ENCODE measurements around the gene KIAA1328.
"Not testable (repeated sequence)": the region's sequence is repeated elsewhere in the genome, so short reads cannot be mapped to it uniquely, and the experiment has no call there.

Gene KIAA1328

GRCh38 chr18:36899289-36899688, 70.4 kb downstream of the KIAA1328 start:
- TF ChIP-seq CTCF (conservative IDR thresholded peaks at IDR 0.05; ENCODE audit: control insufficient read depth, insufficient read depth, low read depth, low read length) = peak; percentile 45
- DNase-seq (ENCODE audit: low read depth) = peak; percentile 59
- H3K4me3 ChIP-seq (ENCODE audit: control insufficient read depth, low read depth, low read length) = no peak overlapping the region

GRCh38 chr18:36900466-36900865, 71.5 kb downstream of the KIAA1328 start:
- DNase-seq (ENCODE audit: low read depth) = no peak
- H3K4me3 ChIP-seq (ENCODE audit: control insufficient read depth, low read depth, low read length) = no peak overlapping the region
- no peak for TF ChIP-seq CTCF (conservative IDR thresholded peaks at IDR 0.05; ENCODE audit: control insufficient read depth, insufficient read depth, low read depth, low read length)

- peak; percentile 38 for DNase-seq (ENCODE audit: low read depth)
- no peak overlapping the region for H3K4me3 ChIP-seq (ENCODE audit: control insufficient read depth, low read depth, low read length)
- TF ChIP-seq CTCF (conservative IDR thresholded peaks at IDR 0.05; ENCODE audit: control insufficient read depth, insufficient read depth, low read depth, low read length) = no peak
Observed at GRCh38 chr18:36901277-36901701, 72.4 kb downstream of the KIAA1328 start.

- no peak for TF ChIP-seq CTCF (conservative IDR thresholded peaks at IDR 0.05; ENCODE audit: control insufficient read depth, insufficient read depth, low read depth, low read length)
- H3K4me3 ChIP-seq (ENCODE audit: control insufficient read depth, low read depth, low read length) = no peak overlapping the region
- peak; percentile 31 for DNase-seq (ENCODE audit: low read depth)
Observed at GRCh38 chr18:36903215-36903928, 74.4 kb downstream of the KIAA1328 start.

- no peak overlapping the region for H3K4me3 ChIP-seq (ENCODE audit: control insufficient read depth, low read depth, low read length)
- no peak for DNase-seq (ENCODE audit: low read depth)
- TF ChIP-seq CTCF (conservative IDR thresholded peaks at IDR 0.05; ENCODE audit: control insufficient read depth, insufficient read depth, low read depth, low read length) = no peak
Observed at GRCh38 chr18:36905571-36905970, 76.6 kb downstream of the KIAA1328 start.

- not testable (repeated sequence) for H3K4me3 ChIP-seq (ENCODE audit: control insufficient read depth, low read depth, low read length); DNase-seq (ENCODE audit: low read depth)
Observed at GRCh38 chr18:36909282-36909681, 80.4 kb downstream of the KIAA1328 start.

GRCh38 chr18:36912887-36913286, 84.0 kb downstream of the KIAA1328 start:
- no peak overlapping the region for H3K4me3 ChIP-seq (ENCODE audit: control insufficient read depth, low read depth, low read length)
- no peak for TF ChIP-seq CTCF (conservative IDR thresholded peaks at IDR 0.05; ENCODE audit: control insufficient read depth, insufficient read depth, low read depth, low read length)
- no peak for DNase-seq (ENCODE audit: low read depth)
